GM20431 (cell line): ENCODE data around the gene NSMF.

Experiments used
- in situ Hi-C: fragments of 300-500 bp; cut with MseI, MboI; formaldehyde crosslinking; loops from one replicate; pipeline ENCODE4 v1.15.0; 2020; ENCODE audit warnings: low sequenced_read_pairs; ENCODE audit not compliant: unreplicated experiment

Gene NSMF

DNA sequence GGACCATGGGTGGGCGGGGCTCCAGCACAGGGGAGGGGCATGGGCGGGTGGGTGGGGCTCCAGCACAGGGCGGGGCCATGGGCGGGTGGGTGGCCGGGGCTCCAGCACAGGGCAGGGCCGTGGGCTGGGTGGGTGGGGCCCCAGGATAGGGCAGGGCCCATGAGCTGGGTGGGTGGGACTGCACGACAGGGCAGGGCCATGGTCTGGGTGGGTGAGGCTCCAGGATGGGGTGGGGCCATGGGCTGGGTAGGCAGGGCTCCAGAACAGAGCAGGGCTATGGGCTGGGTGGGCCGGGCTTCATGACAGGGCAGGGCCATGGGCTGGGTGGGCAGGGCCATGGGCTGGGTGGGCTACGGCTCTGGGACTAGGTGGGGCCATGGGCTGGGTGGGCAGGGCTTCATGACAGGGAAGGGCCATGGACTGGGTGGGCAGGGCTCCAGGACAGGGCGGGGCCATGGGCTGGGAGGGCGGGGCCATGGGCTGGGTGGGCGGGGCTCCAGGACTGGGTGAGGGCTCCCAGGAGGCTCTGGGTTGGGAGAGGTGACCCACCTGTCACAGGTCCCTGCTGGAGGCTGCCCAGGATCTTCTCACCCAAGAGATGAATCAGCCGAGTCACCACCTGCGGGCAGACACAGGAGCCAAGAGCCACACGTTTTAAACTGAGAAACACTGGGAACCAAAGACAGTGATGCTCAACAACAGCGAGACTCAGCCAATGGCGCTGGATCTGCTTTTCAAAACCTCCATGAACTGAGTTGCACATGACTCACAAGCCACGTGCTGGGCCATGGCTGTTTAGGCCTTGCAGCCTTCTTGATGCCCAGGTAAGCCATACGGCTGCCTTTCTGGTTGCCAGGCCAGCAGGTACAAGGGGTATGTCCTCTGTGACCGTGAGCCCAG is 33.6 kb upstream of the NSMF start:
- in situ Hi-C loops: no loop called here

DNA sequence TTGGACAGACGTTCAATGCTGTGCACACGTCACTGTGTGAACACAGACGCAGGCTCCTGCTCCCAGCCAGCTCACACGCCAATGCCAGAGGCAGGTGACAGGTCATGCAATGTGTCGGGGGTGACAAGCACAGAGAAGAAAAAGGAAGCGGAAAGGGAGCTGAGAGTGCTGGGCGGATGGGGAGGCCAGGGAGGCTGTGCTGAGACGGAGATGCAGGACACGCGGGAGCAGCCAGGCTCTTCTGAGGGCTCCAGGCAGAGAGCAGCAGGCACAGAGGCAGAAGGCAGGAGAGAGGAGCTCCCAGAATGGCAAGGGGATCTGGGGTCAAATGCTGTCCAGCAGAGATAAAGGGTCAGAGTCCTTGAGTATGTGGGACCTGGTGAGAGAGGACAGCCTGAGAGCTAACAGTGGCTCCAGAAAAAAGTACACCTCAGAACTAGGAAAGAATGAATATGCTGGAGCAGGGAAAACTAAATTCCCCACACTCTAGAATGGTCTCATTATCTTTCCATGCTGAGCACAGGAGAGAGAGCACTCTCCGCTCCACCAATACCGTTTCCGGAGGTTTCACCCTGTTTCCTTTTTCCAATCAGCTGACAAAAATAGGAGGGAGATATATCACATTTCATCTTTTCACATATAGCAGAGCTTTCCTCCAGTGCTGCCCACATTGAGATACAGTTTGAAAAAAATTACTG is 32.8 kb upstream of the NSMF start:
- in situ Hi-C loops: no loop called here

DNA sequence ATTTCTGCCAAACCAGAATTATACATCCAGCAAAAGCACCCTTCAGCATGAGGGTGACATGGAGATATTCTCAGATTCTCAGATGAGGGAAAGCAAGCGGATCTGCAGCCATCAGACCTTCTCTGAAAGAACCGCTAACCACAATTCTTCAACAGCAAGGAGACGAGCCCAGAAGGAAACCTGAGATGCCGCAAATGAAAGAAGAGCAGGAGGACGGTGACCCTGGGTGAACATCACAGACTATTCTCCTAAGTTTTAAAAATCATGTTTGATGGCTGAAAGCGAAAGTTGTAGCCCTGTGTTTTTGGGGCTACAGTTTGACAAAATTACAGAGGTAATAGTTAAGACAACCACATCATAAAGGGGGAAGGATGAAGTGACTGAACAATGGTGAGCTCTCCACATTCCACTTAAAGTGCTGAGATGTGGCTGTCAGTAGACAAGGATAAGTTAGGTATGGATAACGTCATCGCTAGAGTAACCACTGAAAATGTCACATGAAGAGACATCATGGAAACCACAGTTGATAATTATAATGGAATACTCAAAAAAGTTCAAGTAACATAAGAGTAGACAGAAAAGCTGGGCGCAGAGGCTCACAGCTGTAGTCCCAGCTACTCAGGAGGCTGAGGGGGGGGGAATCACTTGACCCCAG is 31.5 kb upstream of the NSMF start:
- in situ Hi-C loops: no loop called here

DNA sequence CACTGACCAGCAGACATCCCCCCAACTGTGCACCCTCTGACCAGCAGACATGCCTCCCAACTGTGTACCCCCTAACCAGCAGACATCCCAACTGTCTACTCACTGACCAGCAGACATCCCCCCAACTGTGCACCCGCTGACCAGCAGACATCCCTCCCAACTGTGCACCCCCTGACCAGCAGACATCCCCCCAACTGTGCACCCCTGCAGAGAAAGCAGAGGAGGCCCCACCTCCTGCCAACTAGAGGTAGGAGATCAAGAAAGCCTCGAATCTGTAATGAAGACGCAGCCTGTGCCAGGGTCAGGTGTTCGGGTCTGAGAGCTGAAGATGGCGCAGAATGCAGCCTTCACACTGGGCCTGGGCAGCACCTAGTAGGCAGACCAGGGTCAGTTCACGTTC is 29.8 kb upstream of the NSMF start:
- in situ Hi-C loops: no loop called here

DNA sequence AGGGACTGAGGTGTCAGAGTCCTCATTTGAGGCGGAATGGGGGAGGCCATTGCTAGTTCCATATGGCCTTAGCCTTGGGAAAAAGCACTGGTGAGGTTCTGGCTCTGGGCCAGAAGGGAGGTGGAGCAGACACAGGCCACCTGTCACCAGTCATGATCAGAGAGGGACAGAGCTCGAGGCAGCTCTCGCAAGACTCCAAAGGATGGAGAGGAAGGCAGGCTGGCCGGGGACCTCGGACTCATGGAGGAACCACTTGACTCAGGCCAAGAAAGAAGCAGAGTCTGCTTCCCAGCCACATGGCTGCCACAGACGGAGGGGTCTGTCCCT is 29.2 kb upstream of the NSMF start:
- in situ Hi-C loops: no loop called here

DNA sequence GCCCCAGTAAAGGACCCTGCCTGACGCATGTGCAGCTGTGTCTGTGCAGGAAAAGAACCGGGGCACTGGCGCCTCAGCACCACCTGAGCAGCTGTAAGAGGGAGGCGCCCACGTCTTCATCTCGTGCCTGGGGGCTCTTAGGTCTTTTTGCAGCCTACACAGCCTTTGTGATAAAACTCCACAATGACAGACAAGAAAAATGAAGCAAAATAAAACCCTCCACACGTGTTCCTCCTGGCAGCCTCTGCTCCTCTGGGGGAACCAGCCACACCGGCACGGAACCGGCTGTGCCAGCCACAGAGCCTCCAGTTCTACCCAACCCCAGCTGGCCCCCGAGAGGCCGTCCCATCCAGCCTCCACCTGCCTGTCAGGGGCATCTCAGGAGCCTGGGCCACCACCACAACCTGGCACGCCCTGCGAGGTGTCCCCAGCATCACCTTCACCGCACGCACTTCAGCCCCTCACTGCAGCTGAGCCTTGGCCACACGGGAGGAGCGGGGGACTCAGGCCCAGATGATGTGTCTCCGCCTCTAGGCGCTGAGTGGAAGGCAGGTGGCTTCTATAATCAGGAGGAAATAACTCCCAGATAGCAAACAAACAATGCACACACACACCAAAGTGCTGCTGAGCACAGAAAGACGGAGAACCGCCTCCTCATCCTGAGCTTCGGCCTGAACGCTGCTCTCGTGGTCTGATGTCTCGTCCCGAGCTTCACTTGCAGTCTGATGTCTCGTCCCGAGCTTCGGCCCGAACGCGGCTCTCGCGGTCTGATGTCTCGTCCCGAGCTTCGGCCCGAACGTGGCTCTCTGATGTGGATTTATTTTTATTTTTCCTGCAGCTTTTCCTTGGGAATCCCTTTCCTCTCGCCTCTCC is 28.6 kb upstream of the NSMF start:
- in situ Hi-C loops: no loop called here

DNA sequence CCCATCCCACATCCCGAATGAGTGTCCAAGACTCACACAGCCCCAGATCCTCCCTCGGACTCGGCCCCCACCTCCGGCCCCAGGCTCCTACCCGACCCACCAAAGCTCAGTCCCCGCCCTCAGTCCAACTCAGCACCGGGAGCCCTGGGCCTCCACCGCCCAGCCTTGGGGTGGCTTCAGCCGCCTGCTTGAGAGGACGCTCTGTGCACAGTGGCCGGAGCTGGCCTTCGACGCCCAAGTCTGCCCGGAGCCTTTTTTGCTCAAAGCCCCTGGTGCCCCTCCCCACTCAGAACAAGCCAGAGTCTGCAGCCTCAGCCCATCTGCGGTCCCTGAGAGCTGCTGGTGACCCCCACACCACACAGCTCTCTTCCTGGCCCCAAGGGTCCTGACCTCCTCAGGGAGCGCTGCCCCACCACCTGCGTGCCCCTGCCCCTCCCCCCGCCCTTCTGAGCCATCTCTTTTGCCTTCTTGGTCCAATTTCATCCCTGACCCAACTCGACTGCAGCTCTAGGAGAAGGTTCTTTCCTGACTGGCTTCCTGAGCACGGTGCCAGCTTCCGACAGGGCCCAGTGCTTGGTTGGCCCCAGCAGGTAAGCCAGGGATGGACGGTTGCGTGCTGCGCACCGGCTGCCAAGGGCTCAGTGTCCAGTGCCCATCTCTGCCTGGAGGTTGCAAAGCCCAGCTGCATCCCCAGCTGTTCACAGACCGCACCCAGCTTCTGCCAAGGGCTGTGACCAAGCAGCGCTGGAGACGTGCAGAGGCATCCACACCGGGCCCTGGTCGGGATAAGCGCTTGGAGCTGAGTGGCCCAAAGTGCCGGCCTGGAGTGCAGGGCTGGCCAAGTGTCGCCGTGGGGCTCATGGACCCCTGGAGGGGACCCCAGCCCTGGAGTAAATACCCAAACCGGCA is 27.7 kb upstream of the NSMF start:
- in situ Hi-C loops: no loop called here

DNA sequence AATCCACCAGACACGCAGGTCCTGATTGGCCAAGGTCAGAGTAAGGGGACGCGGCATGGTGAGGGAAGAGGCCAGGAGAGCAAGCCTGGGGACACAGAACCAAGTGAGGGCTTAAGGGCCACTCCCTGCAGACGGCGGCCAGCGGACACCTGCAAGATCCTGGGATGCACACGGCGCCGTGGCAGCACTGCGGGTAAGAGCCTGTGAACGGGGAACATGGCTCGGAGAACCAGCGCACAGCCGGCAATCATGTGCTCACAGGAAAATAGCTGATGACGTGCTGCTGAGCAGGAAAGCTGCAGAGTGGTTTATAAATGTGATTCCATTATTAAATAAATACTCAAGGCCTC is 27.0 kb upstream of the NSMF start:
- in situ Hi-C loops: no loop called here

DNA sequence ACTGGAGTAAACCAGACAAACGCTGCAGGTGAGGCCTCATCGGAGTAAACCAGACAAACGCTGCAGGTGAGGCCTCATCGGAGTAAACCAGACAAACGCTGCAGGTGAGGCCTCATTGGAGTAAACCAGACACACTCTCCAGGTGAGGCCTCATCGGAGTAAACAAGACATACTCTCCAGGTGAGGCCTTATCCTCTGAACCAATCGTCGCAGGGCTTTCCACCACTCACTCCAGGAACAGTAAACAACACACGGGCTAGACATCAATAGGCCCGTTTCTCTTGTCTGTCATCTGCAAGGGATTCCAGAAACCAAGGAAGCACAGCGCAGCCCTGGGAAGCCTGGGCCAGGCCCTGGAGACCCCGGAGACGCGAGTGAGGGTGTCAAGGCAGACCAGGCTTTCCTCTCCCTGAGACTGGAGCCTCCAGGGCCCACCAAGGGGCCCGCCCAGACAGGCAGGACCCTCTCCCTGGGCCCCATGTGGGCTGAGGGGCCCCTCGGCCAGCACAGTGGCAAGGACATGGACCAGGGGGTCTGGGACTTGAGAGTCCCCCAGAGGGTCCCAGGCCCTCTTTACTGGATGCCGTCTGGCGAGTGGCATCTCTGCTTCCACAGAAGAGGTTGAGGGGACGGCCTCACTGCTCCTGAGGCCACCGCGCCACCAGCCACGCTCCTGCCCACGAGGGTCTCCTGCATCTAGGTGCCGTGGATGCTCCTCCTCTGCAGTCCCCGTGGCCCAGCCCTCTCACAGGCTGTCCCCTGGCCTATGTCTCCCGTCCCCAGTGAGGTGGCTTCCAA is 26.4 kb upstream of the NSMF start:
- in situ Hi-C loops: no loop called here

DNA sequence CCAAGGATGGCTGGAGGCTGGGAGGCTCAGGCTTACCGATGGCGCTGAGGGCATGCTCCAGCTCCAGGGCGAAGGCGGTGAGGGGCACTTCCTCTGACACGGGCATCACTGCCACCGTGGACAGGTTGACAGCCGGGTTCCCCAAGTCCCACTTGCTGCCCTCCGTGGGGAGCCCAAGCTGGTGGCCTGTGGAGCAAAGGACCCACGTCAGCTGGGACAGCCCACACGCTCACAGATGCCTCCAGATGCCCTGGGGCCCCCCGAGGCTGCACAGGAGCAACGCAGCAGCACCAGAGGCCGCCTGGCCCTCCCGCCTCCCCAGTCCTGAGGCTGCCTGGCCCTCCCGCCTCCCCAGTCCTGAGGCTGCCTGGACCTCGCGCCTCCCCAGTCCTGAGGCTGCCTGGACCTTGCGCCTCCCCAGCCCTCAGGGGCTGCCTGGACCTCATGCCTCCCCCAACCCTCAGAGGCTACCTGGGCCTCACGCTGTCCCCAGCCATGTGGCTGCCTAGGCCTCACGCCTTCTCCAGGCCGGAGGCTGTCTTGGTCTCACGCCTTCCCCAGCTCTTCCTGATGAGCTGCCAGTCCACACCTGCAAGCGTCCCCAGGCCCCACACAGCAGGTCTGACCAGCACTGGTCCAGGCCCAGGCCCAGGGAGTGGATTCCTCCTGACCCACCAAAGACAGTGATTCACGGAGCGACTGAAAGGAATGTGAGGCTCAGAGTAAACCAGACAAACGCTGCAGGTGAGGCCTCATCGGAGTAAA is 25.6 kb upstream of the NSMF start:
- in situ Hi-C loops: no loop called here

DNA sequence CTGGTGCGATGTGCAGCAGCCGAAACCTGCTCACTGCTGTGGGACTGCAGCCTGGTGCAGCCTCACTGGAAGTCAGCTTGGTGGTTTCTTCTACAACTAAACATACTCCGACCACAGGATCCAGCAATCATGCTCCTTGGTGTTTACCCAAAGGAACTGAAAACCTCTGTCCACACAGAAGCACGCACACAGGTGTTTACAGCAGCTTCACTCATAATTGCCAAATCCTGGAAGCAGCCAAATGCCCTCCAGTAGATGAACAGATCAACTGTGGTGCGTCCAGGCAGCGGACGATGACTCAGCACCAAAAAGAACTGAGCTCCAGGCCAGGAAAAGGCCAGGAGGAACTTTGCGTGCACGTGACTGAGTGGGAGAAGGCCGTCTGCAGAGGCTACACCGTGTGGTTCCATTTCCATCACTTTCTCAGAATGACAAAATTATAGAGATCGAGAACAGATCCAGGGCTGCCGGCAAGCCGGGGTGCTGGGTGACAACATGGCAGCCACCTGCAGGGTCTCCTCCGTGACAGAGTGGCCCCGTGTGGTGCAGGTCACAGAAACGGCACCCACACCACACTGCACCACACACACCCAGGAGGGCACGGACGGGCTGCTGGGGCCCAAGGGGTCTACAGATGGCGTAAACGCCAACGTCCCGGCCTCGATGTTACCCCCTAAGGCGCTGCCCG is 23.1 kb upstream of the NSMF start:
- in situ Hi-C loops: no loop called here

DNA sequence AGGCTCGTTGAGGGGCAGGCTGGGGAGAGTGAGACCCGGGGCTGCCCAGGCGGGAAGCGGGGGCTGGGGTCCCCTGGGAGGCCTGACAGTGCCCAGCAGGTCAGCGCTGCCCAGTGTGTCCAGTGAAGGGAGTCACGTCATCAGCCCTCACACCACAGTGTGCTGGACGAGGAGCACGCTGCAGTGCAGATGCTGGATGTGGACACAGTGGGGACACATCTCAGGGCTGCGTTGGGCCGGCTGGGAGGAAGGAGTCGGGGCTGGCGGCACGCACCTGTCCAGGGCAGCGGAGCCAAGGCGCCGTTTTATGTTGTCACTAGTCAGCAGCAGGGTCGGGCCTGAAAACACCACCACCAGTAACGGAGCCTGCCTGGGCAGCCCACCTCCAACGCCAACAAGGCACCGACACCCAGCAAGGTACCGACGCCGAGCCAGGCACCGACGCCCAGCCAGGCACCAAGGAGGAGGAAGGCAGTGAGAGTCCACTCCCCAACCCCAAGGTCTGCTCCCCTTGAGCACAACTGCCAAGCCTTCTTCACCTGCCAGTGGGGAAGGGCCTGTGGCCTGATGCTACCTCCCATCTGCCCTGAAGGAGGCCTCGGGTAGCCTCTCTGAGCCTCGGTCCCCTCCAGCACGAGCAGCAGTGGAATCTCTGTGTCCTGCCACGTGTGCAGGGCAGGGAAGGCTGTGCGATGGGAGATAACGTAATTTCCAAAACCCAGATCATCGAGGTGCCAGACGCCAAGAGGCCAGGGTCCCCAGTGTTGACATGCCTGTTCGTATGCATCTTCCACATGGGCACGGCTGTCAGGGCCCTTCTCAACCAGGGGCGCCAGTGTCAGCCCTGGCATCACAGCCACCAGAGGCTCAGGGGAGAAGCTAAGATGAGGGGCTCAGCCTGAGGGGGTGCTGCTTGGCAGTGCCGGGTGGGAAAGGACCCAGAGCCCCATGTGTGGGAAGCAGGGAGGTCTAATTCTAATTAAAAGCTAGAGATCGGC is 21.9 kb upstream of the NSMF start:
- in situ Hi-C loops: no loop called here

DNA sequence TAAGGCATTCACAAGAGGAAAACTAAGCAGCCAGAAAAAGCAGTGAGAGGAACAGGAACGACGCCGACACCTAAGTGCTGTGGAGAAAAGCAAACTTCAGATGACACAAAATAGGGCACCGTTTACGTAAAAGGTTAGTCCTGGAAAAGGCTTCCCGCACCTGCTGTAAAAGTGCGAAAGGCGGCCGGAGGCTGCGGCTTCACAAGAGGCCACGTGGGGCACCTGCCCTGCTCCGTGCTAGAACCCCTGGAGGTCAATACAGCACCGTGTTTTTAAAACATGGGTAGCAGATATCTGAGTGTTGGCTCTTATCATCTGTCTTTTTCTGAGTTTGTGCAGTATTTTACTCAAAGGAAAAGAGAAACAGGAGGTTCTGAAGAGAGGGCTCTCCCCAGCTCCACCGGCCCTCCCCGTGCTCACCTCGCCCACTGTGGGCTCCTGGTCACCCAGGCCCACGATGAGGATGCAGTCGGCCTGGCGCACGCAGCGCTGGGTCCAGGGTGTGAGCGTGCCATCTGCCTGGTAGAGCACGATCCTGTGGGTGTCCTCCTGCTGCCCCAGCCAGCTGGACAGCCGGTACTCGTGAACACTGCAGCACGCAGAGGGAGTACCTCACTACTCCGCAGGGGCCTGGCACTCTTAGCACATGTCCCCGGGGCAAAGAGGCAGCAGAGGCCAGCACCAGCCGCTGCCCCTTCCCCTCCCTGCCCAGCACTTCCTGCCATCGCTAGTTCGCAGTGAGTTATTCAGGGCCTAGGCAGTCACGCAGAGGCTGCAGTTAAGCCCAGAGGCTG is 21.0 kb upstream of the NSMF start:
- in situ Hi-C loops: no loop called here

DNA sequence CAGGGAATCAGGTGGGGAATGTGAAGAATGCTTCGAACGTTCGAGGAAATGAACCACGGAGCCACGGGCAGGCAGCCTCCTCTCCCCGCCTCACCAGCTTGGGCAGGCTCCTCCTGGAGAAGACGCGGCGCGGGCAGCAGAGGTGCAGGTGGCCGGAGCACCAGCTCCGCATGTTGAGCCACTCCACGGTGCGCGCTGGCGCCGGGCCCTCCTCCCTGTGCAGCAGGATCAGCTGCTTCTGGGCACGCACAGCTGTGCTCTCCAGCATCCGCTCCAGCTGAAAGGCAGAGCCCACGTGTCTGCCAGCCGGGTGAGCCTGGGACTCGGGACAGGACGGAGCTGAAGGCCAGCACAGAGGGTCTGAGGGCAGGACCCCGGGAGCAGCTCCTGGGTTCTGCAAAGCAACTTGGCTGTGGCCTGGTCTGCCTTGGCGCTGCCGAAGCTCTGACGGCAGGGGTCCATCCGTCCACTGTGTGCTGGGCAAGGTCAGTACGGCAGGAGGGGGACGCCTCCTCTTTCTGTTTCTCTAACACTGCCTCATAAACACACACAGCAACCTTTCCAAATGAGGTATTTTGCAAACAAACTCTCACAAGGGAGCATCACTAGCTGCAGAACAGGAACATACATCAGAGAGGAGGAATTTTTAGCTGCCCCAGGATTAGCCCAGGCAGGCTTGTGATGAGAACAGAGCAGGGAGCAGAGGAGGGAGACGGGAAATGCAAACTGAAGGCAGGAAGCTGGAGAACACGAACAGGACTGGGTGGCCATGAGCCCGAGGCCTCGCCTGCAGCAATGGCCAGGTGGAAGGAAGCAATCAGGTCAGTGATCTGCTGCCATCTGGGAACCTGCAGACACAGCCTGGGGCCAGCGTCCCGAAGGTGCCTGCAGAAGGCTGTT is 20.1 kb upstream of the NSMF start:
- in situ Hi-C loops: no loop called here

DNA sequence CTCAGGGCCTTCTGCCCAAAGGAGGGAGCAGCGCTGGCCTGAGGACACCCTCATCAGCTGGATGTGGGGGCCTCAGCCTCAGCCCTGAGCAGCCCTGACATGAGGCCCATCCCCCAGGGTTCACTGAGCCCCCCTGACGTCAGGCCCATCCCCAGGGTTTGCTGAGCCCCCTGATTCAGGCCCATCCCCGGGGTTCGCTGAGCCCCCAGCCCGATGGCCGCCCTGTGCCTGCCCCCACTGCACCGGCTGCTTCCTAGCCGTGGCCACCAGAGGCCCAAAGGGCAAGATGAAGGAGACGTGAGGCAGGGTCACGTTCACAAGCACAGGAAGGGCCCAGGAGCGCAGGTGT is 19.5 kb upstream of the NSMF start:
- in situ Hi-C loops: no loop called here
